Cardiac muscle cell (in vitro differentiated cells and primary cell): ENCODE measurements around the gene CLEC6A. TPM values are rescaled to one million over a fixed set of nuclear protein-coding genes. Genes with fewer than 3 reads are reported as not detected.

Source experiments
- polyA plus RNA-seq: library from polyadenylated mRNA; unstranded; fragments of >200 nt; fragmentation: Nextera tagmentation; extraction: Ambion mirVana; gene quantifications from 2 replicates; pipeline ENCODE4 v1.2.1, GENCODE V29; 2016
- total RNA-seq: library from RNA; depleted of rRNA; stranded (reverse); fragments of >200 nt; gene quantifications from 2 replicates; pipeline ENCODE4 v1.2.3, GENCODE V29; 2016

The CLEC6A gene
- total and polyA plus RNA-seq, 2 experiments from 2014 or later, result 0.21 TPM; not detected in 1

Other genes with a start within 250 kb of the CLEC6A start
- 0.18 and 0.28 TPM in 2 replicates for gene FAM90A1, start 228.3 kb upstream of the CLEC6A start, total RNA-seq
- gene FAM90A1, start 228.3 kb upstream of the CLEC6A start, polyA plus RNA-seq, result 0.97 TPM in 1 of 2 replicates, not detected in the other
- gene CLEC4D, start 57.5 kb downstream of the CLEC6A start, total RNA-seq, result 0.45 and 0.56 TPM in 2 replicates
- gene CLEC4D, start 57.5 kb downstream of the CLEC6A start, polyA plus RNA-seq, result not detected in 2 replicates
- not detected in 2 replicates for gene CLEC4E, start 84.9 kb downstream of the CLEC6A start, total RNA-seq
- gene CLEC4E, start 84.9 kb downstream of the CLEC6A start, polyA plus RNA-seq, result not detected in 2 replicates
- gene AICDA, start 156.9 kb downstream of the CLEC6A start, total RNA-seq, result 1.7 TPM in 1 of 2 replicates, not detected in the other
- gene AICDA, start 156.9 kb downstream of the CLEC6A start, polyA plus RNA-seq, result not detected in 2 replicates
- not detected in 2 replicates for gene MFAP5, start 206.9 kb downstream of the CLEC6A start, total RNA-seq
- gene MFAP5, start 206.9 kb downstream of the CLEC6A start, polyA plus RNA-seq, result 0.10 TPM in 1 of 2 replicates, not detected in the other
- 52.1 and 70.9 TPM in 2 replicates for gene RIMKLB, start 242.0 kb downstream of the CLEC6A start, total RNA-seq
- 47.7 and 51.4 TPM in 2 replicates for gene RIMKLB, start 242.0 kb downstream of the CLEC6A start, polyA plus RNA-seq